HG03432 (cell line): Measurements from ENCODE around the gene ABCC1.

Experiments used
- ATAC-seq: cut with Tn5 transposase; IDR thresholded peaks from one replicate; pipeline ENCODE4 v1.9.1; 2021; ENCODE audit warnings: mild to moderate bottlenecking, moderate library complexity; ENCODE audit not compliant: unreplicated experiment

ABCC1 gene

DNA sequence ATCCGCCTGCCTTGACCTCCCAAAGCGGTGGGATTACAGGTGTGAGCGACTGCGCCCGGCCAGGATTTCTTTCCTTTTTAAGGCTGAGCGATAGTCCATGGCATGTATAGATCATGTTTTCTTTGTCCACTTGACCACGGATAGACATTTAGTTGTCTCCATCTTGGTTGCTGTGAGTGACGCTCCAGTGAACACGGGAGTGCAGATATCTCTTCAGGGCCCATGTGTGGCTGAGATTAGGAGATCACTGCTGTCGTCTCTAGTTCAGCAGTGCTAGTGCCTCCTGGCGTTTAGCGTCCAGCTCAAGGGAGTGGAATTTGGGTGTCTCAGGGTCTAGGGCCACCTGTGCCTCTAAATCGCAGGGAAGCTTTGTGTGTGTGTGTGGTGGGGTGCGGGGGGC is 41.5 kb downstream of the ABCC1 start:
- ATAC-seq: no peak

DNA sequence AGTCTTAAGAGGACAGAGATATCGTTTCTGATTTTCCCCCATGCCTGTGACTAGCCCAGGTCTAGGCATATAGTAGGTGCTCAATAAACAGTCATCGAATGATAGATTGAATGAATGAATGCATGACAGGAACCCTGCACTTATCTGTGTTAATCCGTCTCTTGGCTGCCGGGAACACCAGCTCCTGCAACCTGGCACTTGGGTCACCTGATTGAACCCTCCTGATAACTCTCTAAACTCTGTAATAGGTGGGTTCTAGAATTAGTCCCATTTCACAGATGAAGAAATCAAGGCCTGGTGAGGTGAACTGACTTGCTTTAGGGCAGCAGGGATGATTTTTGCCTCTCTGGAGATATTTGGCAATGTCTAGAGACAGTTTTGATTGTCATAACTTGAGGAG is 43.7 kb downstream of the ABCC1 start:
- no peak for ATAC-seq

DNA sequence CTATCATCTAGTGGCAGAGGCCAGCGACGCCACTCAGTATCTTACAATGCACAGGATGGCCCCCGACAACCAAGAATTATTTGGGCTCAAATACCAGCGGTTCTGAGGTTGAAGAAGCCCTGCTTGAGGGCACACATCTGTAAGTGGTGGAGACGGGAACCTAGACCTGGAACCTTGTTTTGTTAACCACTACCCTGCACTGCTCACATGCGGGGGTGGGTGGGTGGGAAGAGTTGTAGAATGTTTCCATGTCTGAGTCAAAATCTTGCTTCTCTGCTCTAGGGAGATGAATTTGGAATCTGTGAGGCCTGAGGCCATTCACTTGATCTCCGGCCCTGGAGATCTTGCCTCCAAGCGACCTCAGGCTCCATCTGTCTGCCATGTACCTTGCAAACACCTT is 44.1 kb downstream of the ABCC1 start:
- ATAC-seq: no peak

DNA sequence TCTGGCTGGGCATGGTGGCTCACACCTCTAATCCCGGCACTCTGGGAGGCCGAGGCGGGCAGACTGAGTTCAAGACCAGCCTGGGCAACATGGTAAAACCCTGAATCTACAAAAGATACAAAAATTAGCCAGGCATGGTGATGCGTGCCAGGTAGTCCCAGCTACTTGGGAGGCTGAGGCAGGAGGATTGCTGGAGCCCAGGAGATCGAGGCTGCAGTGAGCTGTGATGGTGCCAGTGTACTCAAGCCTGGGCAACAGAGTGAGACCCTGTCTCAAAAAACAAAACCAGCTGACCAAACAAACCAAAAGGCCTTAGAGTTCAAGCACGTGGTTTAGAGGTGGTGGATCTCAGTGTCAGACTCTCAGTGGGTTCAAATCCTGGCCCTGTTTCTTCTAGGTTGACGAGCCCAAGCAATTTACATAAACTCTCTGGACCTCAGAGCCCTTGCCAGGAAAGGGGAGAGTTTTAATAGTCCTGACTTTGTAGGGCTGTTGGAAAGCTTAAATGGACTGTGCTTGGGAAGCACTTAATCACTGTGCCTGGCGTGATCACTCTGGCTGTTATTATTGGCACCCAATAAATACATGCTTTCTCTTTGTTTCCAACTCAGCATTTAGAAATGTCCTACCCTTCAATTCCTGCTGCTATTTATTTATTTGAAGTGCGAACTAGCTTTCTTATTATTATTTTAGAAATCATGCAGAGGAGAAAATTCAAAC is 44.7 kb downstream of the ABCC1 start:
- no peak for ATAC-seq

DNA sequence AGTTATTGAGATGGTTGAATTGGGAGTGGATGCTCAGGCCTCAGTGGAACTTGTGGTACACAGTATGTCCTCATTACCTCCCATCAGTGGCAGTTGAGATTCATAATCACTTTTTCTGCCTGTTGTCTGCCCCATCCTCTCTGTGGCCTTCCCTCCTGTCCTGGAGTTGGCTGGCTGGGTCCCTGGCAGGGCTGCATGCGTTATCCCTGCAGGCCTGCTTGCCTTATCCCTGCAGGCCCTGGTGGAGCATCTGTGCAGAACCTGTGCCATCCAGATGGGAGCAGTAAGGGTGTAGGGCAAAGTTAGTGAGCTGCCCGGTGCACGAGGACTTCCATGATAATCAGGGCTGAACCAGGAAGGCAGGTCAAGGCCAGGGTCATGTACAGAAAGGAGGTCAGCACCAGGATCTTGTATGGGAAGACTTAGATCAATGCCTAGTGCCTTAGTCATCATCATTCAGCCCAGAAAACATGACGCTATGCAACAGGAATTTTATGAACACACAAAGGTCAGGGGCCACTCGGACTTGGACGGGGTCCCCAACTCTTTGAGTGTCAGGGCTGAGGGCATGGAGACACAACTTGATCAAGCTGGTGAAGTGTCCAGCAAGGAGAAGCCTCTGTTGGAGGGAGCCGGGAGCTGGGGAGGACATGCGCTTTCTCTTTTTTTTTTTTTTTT is 47.2 kb downstream of the ABCC1 start:
- no peak for ATAC-seq

DNA sequence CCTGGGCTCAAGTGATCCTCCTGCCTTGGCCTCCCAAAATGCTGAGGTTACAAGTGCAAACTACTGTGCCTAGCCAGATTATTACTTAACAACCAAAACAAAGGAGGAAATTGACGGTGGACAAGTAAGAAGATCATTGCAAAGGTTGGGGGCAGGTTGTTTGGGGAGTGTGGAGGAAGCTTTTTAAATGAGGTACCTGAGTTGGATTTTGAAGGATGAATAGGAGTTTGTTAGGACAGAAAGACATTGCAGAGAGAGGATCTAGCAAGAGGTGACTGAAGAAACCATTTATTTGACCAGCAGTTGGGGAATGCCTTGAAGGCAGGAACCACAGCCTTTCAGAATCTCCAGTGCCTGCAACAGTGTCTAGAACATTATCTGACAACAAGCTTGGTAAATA is 51.3 kb downstream of the ABCC1 start:
- no peak for ATAC-seq

DNA sequence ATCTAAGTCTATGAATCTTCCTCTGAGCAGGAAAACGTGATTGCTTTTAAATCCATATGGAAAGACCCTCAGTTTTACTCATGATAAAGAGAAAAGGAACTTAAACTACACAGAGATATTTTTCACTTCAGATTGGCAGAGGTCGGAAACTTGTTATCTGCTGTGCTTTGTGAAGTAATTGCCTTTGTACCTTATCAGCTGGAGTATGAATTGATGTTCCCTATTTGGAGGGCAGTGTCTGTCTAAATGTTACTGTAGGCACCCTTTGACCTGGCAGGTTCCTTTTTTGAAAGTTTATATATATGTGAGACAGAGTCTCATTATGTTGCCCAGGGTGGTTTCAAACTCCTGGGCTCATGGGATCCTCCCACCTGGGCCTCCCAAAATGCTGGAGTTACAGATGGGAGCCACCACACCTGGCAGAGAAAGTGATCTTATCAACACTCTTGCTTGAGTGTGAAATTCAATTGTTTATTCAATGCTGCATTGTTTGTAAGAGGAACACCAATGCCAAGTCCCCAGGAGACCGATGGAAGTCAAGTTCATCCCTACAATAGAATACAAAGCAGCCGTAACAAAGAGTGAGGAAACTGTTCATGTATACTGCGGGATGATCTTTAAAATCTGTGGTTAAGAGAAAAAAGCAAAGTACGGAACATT is 52.3 kb downstream of the ABCC1 start:
- ATAC-seq: no peak

DNA sequence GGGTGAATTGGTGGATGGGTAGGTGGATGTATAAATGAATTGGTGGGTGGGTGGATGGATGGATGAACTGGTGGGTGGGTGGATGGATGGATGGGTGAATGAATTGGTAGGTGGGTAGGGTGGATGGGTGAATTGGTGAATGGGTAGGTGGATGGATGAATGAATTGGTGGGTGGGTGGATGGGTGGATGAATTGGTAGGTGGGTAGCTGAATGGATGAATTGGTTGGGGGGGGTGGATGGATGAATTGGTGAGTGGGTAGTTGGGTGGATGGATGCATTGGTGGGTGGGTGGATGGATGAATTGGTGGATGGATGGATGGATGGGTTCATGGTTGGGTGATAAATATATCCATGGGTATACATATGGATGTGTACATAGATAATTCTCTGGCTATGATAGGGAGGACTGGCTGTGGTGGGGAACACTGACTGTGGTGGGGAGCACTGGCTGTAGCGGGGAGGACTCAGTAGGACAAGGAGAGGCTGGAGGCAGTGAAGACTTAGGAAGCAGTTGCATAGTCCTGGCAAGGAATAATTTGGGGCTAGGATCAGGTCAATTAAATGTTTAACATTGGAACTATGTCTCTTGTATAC is 54.4 kb downstream of the ABCC1 start:
- ATAC-seq: no peak

DNA sequence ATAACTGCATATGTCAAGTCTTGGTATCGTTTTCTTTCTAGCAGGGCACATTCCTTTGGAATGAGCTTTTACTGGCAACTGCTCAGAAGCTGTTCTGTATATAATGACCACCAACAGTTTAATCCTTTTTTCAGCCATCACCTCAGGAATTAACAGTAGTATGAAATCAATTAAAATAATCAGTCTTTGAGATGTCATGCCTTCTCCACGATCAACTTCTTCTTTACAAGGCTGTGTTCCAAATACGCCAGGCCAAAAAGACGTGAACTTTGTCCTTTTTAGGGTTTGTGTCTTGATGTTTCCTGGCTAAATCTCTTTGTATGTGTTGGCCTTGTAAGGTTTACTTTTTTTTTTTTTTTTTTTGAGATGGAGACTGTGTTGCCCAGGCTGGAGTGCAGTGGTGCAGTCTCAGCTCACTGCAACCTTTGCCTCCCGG is 54.9 kb downstream of the ABCC1 start:
- no peak for ATAC-seq

DNA sequence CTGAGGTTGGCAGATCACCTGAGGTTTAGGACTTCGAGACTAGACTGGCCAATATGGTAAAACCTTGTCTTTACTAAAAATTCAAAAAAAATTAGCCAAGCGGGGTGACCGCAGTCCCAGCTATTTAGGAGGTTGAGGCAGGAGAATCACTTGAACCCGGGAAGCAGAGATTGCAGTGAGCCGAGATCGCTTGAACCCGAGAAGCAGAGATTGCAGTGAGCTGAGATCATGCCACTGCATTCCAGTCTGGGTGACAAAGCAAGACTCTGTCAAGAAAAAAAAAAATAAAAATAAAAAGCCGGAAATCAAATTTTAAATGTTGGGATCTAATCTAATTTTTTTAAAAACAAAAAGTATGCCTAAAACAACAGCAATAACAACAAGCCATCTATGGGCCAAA is 56.3 kb downstream of the ABCC1 start:
- no peak for ATAC-seq

DNA sequence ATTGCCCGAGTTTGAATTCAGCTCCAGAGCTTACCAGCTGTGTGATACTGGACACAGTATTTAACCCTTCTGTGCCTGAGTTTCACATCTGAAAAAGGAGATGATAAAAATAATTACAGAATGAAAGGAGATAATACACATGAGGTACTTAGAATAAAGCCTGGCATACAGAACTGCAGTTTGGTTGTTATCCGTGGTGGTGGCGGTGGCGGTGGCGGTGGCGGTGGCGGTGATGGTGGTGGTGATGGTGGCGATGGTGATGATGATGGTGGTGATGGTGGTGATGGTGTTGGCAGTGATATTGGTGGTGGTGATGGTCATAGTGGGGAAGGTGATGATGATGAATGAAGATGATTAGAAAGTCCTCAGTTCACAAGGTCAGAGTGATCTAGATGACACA is 57.2 kb downstream of the ABCC1 start:
- ATAC-seq: no peak

DNA sequence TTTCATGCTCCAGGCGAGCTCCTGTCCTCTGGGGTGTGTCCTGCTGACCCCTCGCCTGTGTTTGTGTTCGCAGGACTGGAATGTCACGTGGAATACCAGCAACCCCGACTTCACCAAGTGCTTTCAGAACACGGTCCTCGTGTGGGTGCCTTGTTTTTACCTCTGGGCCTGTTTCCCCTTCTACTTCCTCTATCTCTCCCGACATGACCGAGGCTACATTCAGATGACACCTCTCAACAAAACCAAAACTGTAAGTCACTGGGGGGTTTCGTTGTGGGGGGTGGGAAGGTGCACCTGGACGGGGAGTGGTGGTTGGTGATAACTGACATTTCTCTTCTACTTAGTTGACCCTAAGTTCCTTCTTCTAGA is 58.3 kb downstream of the ABCC1 start:
- peak; percentile 76 for ATAC-seq

DNA sequence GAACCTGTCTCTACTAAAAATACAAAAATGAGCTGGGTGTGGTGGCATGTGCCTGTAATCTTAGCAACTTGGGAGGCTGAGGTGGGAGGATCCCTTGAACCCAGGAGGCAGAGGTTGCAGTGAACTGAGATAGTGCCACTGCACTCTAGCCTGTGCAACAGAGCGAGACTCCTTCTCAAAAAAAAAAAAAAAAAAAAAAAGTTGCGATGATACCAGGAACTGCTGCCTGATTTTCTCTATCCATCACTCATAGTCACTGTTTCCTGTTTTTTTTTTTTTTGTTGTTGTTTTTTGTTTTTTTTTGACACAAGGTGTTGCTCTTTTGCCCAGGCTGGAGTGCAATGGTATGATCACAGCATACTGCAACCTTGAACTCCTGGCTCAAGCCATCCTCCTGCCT is 59.2 kb downstream of the ABCC1 start:
- no peak for ATAC-seq

DNA sequence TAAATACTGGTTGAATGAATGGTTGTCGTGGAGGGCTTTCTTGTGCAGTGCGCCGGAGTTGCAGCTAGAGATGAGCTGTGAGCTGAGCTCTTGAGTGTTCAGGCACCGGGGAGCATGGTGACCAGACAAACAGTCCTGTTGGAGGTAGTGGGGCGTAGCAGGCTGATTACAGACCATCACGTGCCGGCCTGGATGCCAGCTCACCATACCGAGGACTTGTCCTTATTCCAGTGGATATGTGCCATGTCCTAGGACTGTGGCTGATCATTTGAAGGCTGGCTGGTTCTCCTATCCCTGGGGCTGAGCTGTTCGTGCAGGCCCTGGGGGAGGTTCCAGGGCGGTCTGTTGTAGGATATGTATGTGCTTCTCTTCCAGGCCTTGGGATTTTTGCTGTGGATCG is 60.0 kb downstream of the ABCC1 start:
- no peak for ATAC-seq

DNA sequence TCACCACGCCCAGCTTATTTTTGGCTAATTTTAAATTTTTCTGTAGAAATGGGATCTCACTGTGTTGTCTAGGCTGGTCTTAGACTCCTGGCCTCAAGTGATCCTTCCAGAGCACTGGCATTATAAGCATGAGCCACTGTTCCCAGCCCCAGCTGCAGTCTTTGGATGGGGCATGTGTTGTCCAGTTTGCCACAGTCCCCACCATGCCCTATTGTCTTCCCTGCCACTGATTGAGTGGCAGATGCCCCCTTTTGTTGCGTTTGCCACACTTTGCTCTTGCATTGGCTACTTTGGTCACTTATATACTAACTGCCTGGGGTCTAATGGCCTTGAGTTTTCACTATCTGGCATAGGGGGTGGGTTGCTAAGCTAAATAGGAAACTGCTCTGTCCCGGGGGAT is 60.8 kb downstream of the ABCC1 start:
- ATAC-seq: no peak

DNA sequence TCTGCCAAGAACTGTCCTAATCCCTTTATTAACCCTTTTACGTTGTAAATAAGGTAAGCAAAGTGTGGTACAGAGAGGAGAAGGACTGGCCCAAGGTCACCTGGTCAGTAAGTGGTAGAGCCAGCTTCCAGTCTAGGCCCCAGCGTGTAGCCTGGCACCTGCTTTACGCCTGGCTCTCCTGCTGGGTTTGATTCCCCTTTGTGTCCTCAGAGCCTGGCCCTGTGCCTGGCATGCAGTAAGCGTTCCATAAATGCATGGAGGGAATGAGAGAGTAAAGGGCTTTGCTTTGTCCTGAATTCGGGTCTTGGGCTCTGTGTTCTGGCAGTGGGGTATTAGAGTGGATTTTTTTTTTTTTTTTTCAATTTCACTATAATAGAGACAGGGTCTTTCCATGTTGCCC is 62.7 kb downstream of the ABCC1 start:
- ATAC-seq: no peak

DNA sequence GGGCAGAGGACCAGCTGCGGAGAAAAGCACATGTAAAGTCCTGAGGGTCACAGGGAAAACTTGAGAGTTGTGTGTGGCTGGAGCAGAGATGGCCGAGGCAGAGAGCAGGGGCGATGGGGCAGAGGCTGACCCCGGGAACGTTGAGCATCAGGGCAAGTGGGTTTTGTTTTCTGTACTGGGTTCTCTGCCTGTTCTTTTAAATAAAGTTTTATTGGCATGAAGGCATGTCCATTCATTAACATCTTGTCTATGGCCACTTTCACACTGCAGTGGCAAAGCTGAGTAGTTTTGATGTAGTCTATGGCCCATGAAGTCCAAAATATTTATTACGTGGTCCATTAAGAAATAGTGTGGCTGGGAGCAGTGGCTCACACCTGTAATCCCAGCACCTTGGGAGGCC is 64.4 kb downstream of the ABCC1 start:
- no peak for ATAC-seq

DNA sequence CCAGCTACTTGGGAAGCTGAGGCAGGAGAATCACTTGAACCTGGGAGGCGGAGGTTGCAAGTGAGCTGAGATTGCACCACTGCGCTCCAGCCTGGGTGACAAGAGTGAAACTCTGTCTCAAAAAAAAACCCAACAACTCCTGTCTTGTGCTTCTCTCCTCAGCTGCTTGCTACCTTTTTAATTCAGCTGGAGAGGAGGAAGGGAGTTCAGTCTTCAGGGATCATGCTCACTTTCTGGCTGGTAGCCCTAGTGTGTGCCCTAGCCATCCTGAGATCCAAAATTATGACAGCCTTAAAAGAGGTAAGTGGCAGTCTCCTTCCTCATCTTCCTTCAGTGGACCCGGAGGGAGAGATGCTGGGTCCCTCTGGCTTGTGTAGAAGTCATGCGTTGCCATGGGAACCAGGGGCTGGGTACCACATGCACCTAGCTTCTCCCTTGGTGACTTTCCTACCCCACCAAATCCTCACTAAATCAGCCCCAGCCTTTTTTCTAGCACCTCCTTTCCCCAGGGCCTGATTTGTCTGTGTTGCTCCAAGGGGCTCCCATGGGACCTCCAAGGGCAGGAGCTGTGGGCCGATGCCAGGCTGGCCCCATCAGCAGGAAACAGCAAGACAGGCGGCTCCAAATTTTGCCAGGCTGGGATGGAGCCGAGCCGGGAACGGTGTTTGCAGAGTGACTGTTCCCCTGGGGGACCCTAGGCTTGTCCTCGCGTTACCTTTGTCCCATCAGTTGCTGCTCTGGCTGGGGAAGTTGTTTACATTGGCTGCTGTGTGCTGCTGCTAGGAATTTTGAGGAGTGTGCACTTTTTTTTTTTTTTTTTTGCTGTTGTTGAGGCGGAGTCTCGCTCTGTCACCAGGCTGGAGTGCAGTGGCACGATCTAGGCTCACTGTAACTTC is 65.2 kb downstream of the ABCC1 start:
- no peak for ATAC-seq

DNA sequence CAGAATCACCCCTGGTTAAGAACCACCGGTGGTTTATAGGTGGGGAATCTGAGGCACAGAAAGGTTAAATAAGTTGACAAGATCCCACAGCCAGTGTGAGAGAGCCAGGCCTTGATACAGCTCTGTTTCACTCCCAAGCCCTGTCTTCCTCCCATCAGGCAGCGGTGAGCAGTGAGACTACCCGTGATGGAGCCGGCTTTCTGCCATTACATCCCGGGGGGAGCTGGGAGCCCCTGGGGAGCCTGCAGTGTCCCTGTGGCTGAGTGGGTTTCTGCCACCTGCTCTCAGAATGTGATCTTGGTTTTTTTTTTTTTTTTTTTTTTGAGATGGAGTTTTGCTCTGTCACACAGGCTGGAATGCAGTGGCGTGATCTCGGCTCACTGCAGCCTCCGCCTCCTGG is 66.4 kb downstream of the ABCC1 start:
- ATAC-seq: no peak

DNA sequence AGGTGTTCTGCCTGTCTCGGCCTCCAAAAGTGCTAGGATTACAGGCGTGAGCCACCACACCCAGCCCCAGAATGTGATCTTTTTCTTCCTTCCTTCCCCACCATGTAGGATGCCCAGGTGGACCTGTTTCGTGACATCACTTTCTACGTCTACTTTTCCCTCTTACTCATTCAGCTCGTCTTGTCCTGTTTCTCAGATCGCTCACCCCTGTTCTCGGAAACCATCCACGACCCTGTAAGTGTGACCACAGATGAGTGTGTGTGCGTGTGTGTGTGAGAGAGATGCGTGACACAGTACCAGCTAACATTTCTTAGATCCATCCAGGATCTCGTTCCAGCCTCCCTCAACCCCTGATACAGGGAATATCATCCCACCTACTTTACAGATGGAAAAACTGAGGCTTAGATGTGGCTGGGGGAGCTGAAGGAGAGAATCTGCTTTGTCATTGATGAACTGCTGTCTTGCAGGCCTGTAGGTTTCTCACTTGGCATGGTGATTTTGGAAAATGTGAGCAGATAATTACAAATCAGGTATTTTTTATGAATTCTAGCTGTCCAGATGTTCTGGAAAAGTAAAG is 67.1 kb downstream of the ABCC1 start:
- ATAC-seq: no peak

DNA sequence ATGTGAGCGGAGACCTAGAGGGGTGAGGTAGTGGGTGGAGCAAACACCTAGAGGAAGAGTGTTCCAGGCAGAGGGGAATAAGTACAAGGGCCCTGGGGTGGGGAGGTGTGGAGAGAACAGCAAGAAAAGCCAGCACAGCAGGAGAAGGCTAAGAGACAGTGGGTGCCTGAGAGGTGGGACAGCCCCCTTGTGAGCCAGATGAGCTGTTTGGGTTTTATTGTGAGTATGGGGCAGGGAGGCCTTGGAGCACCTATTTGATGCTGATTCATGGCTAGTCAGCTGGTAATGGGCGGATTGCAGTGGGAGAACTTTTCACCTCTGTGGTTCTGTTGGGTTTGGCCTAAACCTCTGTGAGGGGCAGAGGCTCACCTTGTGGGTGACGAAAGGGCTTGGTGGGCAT is 68.4 kb downstream of the ABCC1 start:
- ATAC-seq: no peak
